Thoracic aorta (tissue), 2 donors: Measurements from ENCODE around the gene TMCC1. TPM values are rescaled to one million over a fixed set of nuclear protein-coding genes. Genes with fewer than 3 reads are reported as not detected.

ENCODE experiments used
- ATAC-seq: fragments of 150-250 bp; one replicate; pipeline ENCODE4 v1.8.0; 2017; ENCODE audit warnings: low read depth; ENCODE audit not compliant: insufficient number of reproducible peaks, low FRiP score
- DNase-seq: peaks from one replicate; pipeline ENCODE4 v3.0.0-alpha.2; 2020; ENCODE audit warnings: low spot score
- H3K27ac ChIP-seq, 2 donors: fragments of 200-600 bp; sonication (generic); 1 replicate in 1 of 2; 2 replicates in 1 of 2; pipeline ENCODE4 v1.5.1; 2016; ENCODE audit warnings: mild to moderate bottlenecking in 2 of 2, moderate library complexity in 2 of 2
- H3K27me3 ChIP-seq: fragments of 200-600 bp; sonication (generic); replicated peaks from 2 replicates; pipeline ENCODE4 v1.6.0; 2016; ENCODE audit warnings: mild to moderate bottlenecking; ENCODE audit not compliant: insufficient read depth
- H3K36me3 ChIP-seq: fragments of 200-600 bp; sonication (generic); one replicate; pipeline ENCODE4 v1.5.1; 2016
- H3K4me1 ChIP-seq, 2 donors: fragments of 200-600 bp; sonication (generic); 1 replicate in 1 of 2; 2 replicates in 1 of 2; pipeline versions ENCODE4 v1.5.1 to v1.6.0; 2016; ENCODE audit warnings: low read depth in 2 of 2, mild to moderate bottlenecking in 1 of 2; ENCODE audit not compliant: control insufficient read depth in 1 of 2
- H3K4me3 ChIP-seq: fragments of 200-600 bp; sonication (generic); 2 replicates; pipeline ENCODE4 v1.5.1; 2016; ENCODE audit warnings: mild to moderate bottlenecking
- H3K9me3 ChIP-seq: fragments of 200-600 bp; sonication (generic); 2 replicates; pipeline ENCODE4 v1.5.1; 2016
- CTCF ChIP-seq: fragments of 200-600 bp; sonication (generic); IDR thresholded peaks from one replicate; pipeline ENCODE4 v1.5.1; 2019; ENCODE audit warnings: antibody characterized with exemption
- total RNA-seq, 2 donors: library from RNA; depleted of rRNA; stranded (reverse); fragments of >200 nt; gene quantifications; one replicate each; pipeline versions ENCODE4 v1.1.0 to v1.2.3, GENCODE V29; 2016

Gene TMCC1
- total RNA-seq, 2 donors from 2014 or later: 16.9 to 17.7 TPM

GRCh38 chr3:129892857-129893580, 492 bp downstream of the TMCC1 start:
- no peak for TF ChIP-seq CTCF
- Histone ChIP-seq H3K4me3 (peak overlapping the region; percentile 98), H3K9me3 (no peaks in the 10 kb centered on the region), H3K36me3 (no peaks in the 10 kb centered on the region), H3K27me3 (no peaks in the 10 kb centered on the region), H3K27ac (peak overlapping the region; percentile 82 to 87), H3K4me1 (peaks cover 31 to 43% of the 10 kb centered on the region in 2 donors)
- peak; percentile 16 for DNase-seq
- peak; percentile 61 for ATAC-seq

- Histone ChIP-seq H3K9me3 (no peaks in the 10 kb centered on the region), H3K27me3 (no peaks in the 10 kb centered on the region), H3K27ac (peak overlapping the region; percentile 82 to 87), H3K4me1 (peaks cover 32 to 45% of the 10 kb centered on the region in 2 donors), H3K4me3 (peak overlapping the region; percentile 98), H3K36me3 (no peaks in the 10 kb centered on the region)
- no peak for TF ChIP-seq CTCF
- ATAC-seq (no peak), DNase-seq (no peak)
These were observed 1.0 kb downstream of the TMCC1 start for GRCh38 chr3:129892486-129892856.

GRCh38 chr3:129890891-129891290, 2.6 kb downstream of the TMCC1 start:
- H3K4me1 ChIP-seq: peaks cover 32 to 45% of the 10 kb centered on the region in 2 donors
- no peaks in the 10 kb centered on the region for H3K36me3 ChIP-seq
- H3K27ac ChIP-seq: no peak overlapping the region
- H3K27me3 ChIP-seq: no peaks in the 10 kb centered on the region
- TF ChIP-seq CTCF: no peak
- no peak overlapping the region for H3K4me3 ChIP-seq
- ATAC-seq: no peak
- no peak for DNase-seq
- H3K9me3 ChIP-seq: no peaks in the 10 kb centered on the region

- no peak for TF ChIP-seq CTCF
- Histone ChIP-seq H3K36me3 (no peaks in the 10 kb centered on the region), H3K4me3 (no peak overlapping the region), H3K9me3 (no peaks in the 10 kb centered on the region), H3K27ac (no peak overlapping the region), H3K27me3 (no peaks in the 10 kb centered on the region), H3K4me1 (peaks cover 32 to 45% of the 10 kb centered on the region in 2 donors)
- no peak for DNase-seq
- ATAC-seq: no peak
These were observed 3.4 kb downstream of the TMCC1 start for GRCh38 chr3:129890125-129890524.

- Histone ChIP-seq H3K27ac (peak overlapping the region in 1 of 2 donors; percentile 7), H3K4me3 (no peak overlapping the region), H3K27me3 (no peaks in the 10 kb centered on the region), H3K36me3 (no peaks in the 10 kb centered on the region), H3K4me1 (peaks cover 29 to 45% of the 10 kb centered on the region in 2 donors), H3K9me3 (no peaks in the 10 kb centered on the region)
- TF ChIP-seq CTCF: no peak
- ATAC-seq (no peak), DNase-seq (no peak)
These were observed 4.7 kb downstream of the TMCC1 start for GRCh38 chr3:129888771-129889170.
